GM18498 (cell line): ENCODE measurements around the gene CALML4.
"Not testable (repeated sequence)": the region's sequence is repeated elsewhere in the genome, so short reads cannot be mapped to it uniquely, and the experiment has no call there.

Experiments
- ATAC-seq: cut with Tn5 transposase; IDR thresholded peaks from one replicate; pipeline ENCODE4 v1.9.1; 2021; ENCODE audit warnings: mild to moderate bottlenecking, moderate library complexity; ENCODE audit not compliant: unreplicated experiment

The CALML4 gene

GRCh38 chr15:68192804-68193486, 12.2 kb downstream of the CALML4 start:
- no peak for ATAC-seq

- no peak for ATAC-seq
Measured at GRCh38 chr15:68192117-68192516, 13.0 kb downstream of the CALML4 start.

- ATAC-seq, result no peak
Measured at GRCh38 chr15:68191555-68191954, 13.6 kb downstream of the CALML4 start.

GRCh38 chr15:68190048-68190447, 15.1 kb downstream of the CALML4 start:
- ATAC-seq, result no peak

GRCh38 chr15:68188647-68189046, 16.5 kb downstream of the CALML4 start:
- no peak for ATAC-seq

- ATAC-seq, result no peak
Measured at GRCh38 chr15:68187559-68187958, 17.6 kb downstream of the CALML4 start.

- no peak for ATAC-seq
Measured at GRCh38 chr15:68186671-68187397, 18.3 kb downstream of the CALML4 start.

GRCh38 chr15:68184616-68185480, 20.3 kb downstream of the CALML4 start:
- no peak for ATAC-seq

- ATAC-seq, result no peak
Measured at GRCh38 chr15:68183616-68184315, 21.4 kb downstream of the CALML4 start.

GRCh38 chr15:68177742-68178141, 27.4 kb downstream of the CALML4 start:
- no peak for ATAC-seq

GRCh38 chr15:68176601-68177000, 28.5 kb downstream of the CALML4 start:
- ATAC-seq, result no peak

GRCh38 chr15:68175526-68175925, 29.6 kb downstream of the CALML4 start:
- no peak for ATAC-seq

GRCh38 chr15:68173119-68173518, 32.0 kb downstream of the CALML4 start:
- ATAC-seq, result no peak

- ATAC-seq, result not testable (repeated sequence)
Measured at GRCh38 chr15:68172037-68172436, 33.1 kb downstream of the CALML4 start.

GRCh38 chr15:68166847-68167246, 38.3 kb downstream of the CALML4 start:
- no peak for ATAC-seq

GRCh38 chr15:68163191-68163590, 41.9 kb downstream of the CALML4 start:
- no peak for ATAC-seq

- ATAC-seq, result no peak
Measured at GRCh38 chr15:68158046-68158628, 47.0 kb downstream of the CALML4 start.

- ATAC-seq, result no peak
Measured at GRCh38 chr15:68157074-68157473, 48.1 kb downstream of the CALML4 start.

- no peak for ATAC-seq
Measured at GRCh38 chr15:68154923-68155559, 50.1 kb downstream of the CALML4 start.

GRCh38 chr15:68152342-68152741, 52.8 kb downstream of the CALML4 start:
- ATAC-seq, result no peak
